HepG2 (cell line): ENCODE data around the gene BCL6. TPM values are rescaled to one million over a fixed set of nuclear protein-coding genes. Genes with fewer than 3 reads are reported as not detected.

Experiments used
- ATAC-seq: fragments of 200-7000 bp; cut with Tn5 transposase; 3 replicates; pipeline ENCODE4 v1.9.1; 2020; ENCODE audit warnings: mild to moderate bottlenecking, moderate library complexity
- BruUV-seq: library from RNA; stranded (reverse); fragments of 400-500 nt; replicated peaks from 2 replicates; lab custom pipeline; 2021; lab: Mats Ljungman, UMichigan
- CTCF ChIA-PET: fragments of 300-600 bp; formaldehyde crosslinking; extraction: SDS; loops from one replicate; lab custom pipeline; 2021; ENCODE audit warnings: low total read pairs, inconsistent platforms, low intra/inter-chr PET ratio; lab: Yijun Ruan, JAX
- POLR2A ChIA-PET: fragments of 350-600 bp; sonication (Branson Sonifier 250); formaldehyde crosslinking; loops from one replicate; lab custom pipeline; 2020; ENCODE audit warnings: antibody characterized with exemption, inconsistent platforms; lab: Yijun Ruan, JAX
- DNase-seq: peaks from one replicate; pipeline ENCODE4 v3.0.0-alpha.2; 2015; ENCODE audit warnings: low spot score
- FAIRE-seq: peaks from 3 replicates; lab custom pipeline; 2011; peaks lifted over from hg19 to GRCh38; lab: Jason Lieb, UNC
- H2AFZ ChIP-seq: one replicate; pipeline ENCODE4 v1.6.1; 2011; ENCODE audit warnings: low read length, inconsistent platforms
- H3K27ac ChIP-seq: fragments of 300-600 bp; 3 replicates; pipeline ENCODE4 v1.8.0; 2011; ENCODE audit warnings: mixed run types, mild to moderate bottlenecking, mixed read lengths, low read length, inconsistent platforms; ENCODE audit not compliant: insufficient read depth; ENCODE audit errors: extremely low read length
- H3K27me3 ChIP-seq, 2 experiments: fragments of 200-600 bp in 1 of 2; 2 replicates in 1 of 2; 3 replicates in 1 of 2; pipeline versions ENCODE4 v1.6.0 to v1.8.0; 2011; ENCODE audit warnings: low read length in 2 of 2, mild to moderate bottlenecking in 2 of 2, moderate library complexity in 2 of 2, inconsistent platforms in 1 of 2; ENCODE audit not compliant: insufficient read depth in 2 of 2, control insufficient read depth in 1 of 2
- H3K36me3 ChIP-seq, 2 experiments: fragments of 200-600 bp in 1 of 2; replicated peaks in 1 of 2; 2 replicates in 1 of 2; 3 replicates in 1 of 2; pipeline versions ENCODE4 v1.5.1 to v1.8.0; 2011; ENCODE audit warnings: low read length in 2 of 2, inconsistent platforms in 1 of 2; ENCODE audit not compliant: insufficient read depth in 2 of 2, control insufficient read depth in 1 of 2
- H3K4me1 ChIP-seq: 2 replicates; pipeline ENCODE4 v1.5.1; 2012; ENCODE audit warnings: low read length, inconsistent platforms; ENCODE audit not compliant: insufficient read depth
- H3K4me2 ChIP-seq: 2 replicates; pipeline ENCODE4 v1.6.0; 2011; ENCODE audit warnings: low read depth, low read length, inconsistent platforms
- H3K4me3 ChIP-seq, 3 experiments: fragments of 200-600 bp in 1 of 3; sonication (generic), shearing (Covaris generic) in 1 of 3; replicated peaks in 1 of 3; 2 replicates each; pipeline ENCODE4 v1.5.1; 2011 to 2016; ENCODE audit warnings: low read length in 3 of 3, inconsistent platforms in 2 of 3, low read depth in 2 of 3, mild to moderate bottlenecking in 2 of 3, control low read depth in 1 of 3, mixed read lengths in 1 of 3; ENCODE audit not compliant: insufficient read depth in 1 of 3
- H3K79me2 ChIP-seq: one replicate; pipeline ENCODE4 v1.6.1; 2011; ENCODE audit warnings: low read length, inconsistent platforms; ENCODE audit not compliant: insufficient read depth
- H3K9ac ChIP-seq: 2 replicates; pipeline ENCODE4 v1.6.0; 2011; ENCODE audit warnings: mild to moderate bottlenecking, low read depth, low read length, inconsistent platforms; ENCODE audit not compliant: insufficient read depth
- H3K9me3 ChIP-seq: 2 replicates; pipeline ENCODE4 v1.5.1; 2012; ENCODE audit warnings: mild to moderate bottlenecking, low read length
- H4K20me1 ChIP-seq: 2 replicates; pipeline ENCODE4 v1.6.0; 2011; ENCODE audit warnings: inconsistent platforms, mild to moderate bottlenecking, low read length, moderate library complexity; ENCODE audit not compliant: insufficient read depth
- PRMT3 ChIP-seq: sonication (generic); formaldehyde crosslinking; IDR thresholded peaks from 2 replicates; pipeline ENCODE4 v1.8.1; 2022; ENCODE audit warnings: low read depth, mild to moderate bottlenecking, moderate library complexity, missing genetic modification reagents, borderline replicate concordance
- ZFP82 ChIP-seq: sonication (generic); formaldehyde crosslinking; IDR thresholded peaks from 2 replicates; pipeline ENCODE4 v1.5.1; 2020; ENCODE audit warnings: mild to moderate bottlenecking, missing genetic modification reagents, borderline replicate concordance
- WGBS: methylation state at CpG from one replicate; pipeline ENCODE4 v1.1.6; 2017; ENCODE audit warnings: low lambda C conversion rate; 5-methylcytosine and 5-hydroxymethylcytosine counted together
- in situ Hi-C: cut with HindIII; loops from 2 replicates; pipeline ENCODE4 v1.10.0; 2017; ENCODE audit warnings: low pct_unique_long_range_greater_than_20kb; ENCODE audit not compliant: extremely low pct_ligation_motif_present
- intact Hi-C: fragments of 100-400 bp; cut with micrococcal nuclease; formaldehyde crosslinking; loops from one replicate; pipeline ENCODE4 v1.10.0; 2022; ENCODE audit not compliant: unreplicated experiment
- polyA plus RNA-seq, 8 experiments: library from polyadenylated mRNA; depleted of rRNA in 3 of 8; stranded (reverse) in 7 of 8; unstranded in 1 of 8; fragments of >200 nt; fragmentation: Illumina TruSeq in 4 of 8; extraction: Trizol in 4 of 8; gene quantifications; 2 replicates each; pipeline versions ENCODE4 v1.2.1 to v1.2.3, GENCODE V29; 2011 to 2016; ENCODE audit warnings: low read depth in 4 of 8, missing spikeins in 1 of 8, mixed read lengths in 1 of 8; ENCODE audit not compliant: insufficient read depth in 1 of 8
- total RNA-seq, 5 experiments: library from RNA; depleted of rRNA; stranded (reverse); fragments of >200 nt; fragmentation: Illumina TruSeq; extraction: Trizol; gene quantifications; 2 replicates each; pipeline ENCODE4 v1.2.3, GENCODE V29; 2016; ENCODE audit warnings: low read depth in 1 of 5
- TF ChIP-seq, protein P1 (sequence below): sonication (generic); formaldehyde crosslinking; IDR thresholded peaks from 2 replicates; pipeline ENCODE4 v1.4.0; 2020; ENCODE audit warnings: missing genetic modification reagents
- TF ChIP-seq, protein P2 (sequence below): sonication (generic); formaldehyde crosslinking; IDR thresholded peaks from one replicate; pipeline ENCODE4 v1.5.1; 2020; ENCODE audit warnings: mild to moderate bottlenecking, missing genetic modification reagents; ENCODE audit errors: not compliant biosample characterization
- TF ChIP-seq, protein P3 (sequence below): IDR thresholded peaks from 2 replicates; pipeline ENCODE4 v1.6.1; 2018; ENCODE audit warnings: missing genetic modification reagents

Gene BCL6
- total and polyA plus RNA-seq, 2 of the 13 experiments (the other 11 are each of a cell fraction or from before 2014, with no cell fraction given): 21.2 to 53.7 TPM

DNA sequence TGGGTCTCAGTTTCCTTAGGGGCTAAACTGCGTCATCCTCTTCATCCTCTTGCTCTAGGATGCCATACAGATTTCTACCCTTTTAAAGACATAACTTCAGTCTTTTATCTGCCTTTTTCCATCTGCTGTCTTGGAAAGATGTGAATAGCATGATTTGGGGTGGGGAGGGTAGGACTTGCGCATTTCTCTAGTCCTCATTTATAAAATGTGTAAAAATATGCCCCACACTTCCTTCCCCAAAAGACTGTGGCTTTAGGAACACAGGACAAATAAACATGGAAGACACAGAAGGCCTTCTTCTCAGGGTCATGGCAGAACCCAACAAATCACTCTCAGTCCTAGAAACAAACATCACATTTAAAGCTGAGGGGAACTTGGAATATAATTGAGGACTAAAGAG, 48.4 kb upstream of the BCL6 start:
- FAIRE-seq: no peak
- ChIA-PET CTCF (no interaction called here), POLR2A (no interaction called here)
- H3K4me2 ChIP-seq: no peak overlapping the region
- H3K9ac ChIP-seq: no peak overlapping the region
- in situ Hi-C loops (no loop called here), intact Hi-C loops (no loop called here)
- no peaks in the 10 kb centered on the region for H4K20me1 ChIP-seq
- no peaks in the 10 kb centered on the region for H3K9me3 ChIP-seq
- ATAC-seq: no peak
- no peaks in the 10 kb centered on the region for H3K4me1 ChIP-seq
- DNase-seq: no peak
- peaks cover 2 to 14% of the 10 kb centered on the region in 2 experiments; a peak in 3 of 5 replicates for H3K27me3 ChIP-seq
- WGBS: 93% methylated on average over 2 of the region's 2 CpGs
- no peak overlapping the region for H2AFZ ChIP-seq
- H3K4me3 ChIP-seq: no peak overlapping the region
- H3K27ac ChIP-seq: no peak overlapping the region
- no peaks in the 10 kb centered on the region for H3K79me2 ChIP-seq
- no peaks in the 10 kb centered on the region for H3K36me3 ChIP-seq
- no TSS peak for BruUV-seq
- TF ChIP-seq, protein P1, sequence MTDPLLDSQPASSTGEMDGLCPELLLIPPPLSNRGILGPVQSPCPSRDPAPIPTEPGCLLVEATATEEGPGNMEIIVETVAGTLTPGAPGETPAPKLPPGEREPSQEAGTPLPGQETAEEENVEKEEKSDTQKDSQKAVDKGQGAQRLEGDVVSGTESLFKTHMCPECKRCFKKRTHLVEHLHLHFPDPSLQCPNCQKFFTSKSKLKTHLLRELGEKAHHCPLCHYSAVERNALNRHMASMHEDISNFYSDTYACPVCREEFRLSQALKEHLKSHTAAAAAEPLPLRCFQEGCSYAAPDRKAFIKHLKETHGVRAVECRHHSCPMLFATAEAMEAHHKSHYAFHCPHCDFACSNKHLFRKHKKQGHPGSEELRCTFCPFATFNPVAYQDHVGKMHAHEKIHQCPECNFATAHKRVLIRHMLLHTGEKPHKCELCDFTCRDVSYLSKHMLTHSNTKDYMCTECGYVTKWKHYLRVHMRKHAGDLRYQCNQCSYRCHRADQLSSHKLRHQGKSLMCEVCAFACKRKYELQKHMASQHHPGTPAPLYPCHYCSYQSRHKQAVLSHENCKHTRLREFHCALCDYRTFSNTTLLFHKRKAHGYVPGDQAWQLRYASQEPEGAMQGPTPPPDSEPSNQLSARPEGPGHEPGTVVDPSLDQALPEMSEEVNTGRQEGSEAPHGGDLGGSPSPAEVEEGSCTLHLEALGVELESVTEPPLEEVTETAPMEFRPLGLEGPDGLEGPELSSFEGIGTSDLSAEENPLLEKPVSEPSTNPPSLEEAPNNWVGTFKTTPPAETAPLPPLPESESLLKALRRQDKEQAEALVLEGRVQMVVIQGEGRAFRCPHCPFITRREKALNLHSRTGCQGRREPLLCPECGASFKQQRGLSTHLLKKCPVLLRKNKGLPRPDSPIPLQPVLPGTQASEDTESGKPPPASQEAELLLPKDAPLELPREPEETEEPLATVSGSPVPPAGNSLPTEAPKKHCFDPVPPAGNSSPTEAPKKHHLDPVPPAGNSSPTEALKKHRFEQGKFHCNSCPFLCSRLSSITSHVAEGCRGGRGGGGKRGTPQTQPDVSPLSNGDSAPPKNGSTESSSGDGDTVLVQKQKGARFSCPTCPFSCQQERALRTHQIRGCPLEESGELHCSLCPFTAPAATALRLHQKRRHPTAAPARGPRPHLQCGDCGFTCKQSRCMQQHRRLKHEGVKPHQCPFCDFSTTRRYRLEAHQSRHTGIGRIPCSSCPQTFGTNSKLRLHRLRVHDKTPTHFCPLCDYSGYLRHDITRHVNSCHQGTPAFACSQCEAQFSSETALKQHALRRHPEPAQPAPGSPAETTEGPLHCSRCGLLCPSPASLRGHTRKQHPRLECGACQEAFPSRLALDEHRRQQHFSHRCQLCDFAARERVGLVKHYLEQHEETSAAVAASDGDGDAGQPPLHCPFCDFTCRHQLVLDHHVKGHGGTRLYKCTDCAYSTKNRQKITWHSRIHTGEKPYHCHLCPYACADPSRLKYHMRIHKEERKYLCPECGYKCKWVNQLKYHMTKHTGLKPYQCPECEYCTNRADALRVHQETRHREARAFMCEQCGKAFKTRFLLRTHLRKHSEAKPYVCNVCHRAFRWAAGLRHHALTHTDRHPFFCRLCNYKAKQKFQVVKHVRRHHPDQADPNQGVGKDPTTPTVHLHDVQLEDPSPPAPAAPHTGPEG (CRISPR knock-in tag): no peak
- TF ChIP-seq, protein P2, sequence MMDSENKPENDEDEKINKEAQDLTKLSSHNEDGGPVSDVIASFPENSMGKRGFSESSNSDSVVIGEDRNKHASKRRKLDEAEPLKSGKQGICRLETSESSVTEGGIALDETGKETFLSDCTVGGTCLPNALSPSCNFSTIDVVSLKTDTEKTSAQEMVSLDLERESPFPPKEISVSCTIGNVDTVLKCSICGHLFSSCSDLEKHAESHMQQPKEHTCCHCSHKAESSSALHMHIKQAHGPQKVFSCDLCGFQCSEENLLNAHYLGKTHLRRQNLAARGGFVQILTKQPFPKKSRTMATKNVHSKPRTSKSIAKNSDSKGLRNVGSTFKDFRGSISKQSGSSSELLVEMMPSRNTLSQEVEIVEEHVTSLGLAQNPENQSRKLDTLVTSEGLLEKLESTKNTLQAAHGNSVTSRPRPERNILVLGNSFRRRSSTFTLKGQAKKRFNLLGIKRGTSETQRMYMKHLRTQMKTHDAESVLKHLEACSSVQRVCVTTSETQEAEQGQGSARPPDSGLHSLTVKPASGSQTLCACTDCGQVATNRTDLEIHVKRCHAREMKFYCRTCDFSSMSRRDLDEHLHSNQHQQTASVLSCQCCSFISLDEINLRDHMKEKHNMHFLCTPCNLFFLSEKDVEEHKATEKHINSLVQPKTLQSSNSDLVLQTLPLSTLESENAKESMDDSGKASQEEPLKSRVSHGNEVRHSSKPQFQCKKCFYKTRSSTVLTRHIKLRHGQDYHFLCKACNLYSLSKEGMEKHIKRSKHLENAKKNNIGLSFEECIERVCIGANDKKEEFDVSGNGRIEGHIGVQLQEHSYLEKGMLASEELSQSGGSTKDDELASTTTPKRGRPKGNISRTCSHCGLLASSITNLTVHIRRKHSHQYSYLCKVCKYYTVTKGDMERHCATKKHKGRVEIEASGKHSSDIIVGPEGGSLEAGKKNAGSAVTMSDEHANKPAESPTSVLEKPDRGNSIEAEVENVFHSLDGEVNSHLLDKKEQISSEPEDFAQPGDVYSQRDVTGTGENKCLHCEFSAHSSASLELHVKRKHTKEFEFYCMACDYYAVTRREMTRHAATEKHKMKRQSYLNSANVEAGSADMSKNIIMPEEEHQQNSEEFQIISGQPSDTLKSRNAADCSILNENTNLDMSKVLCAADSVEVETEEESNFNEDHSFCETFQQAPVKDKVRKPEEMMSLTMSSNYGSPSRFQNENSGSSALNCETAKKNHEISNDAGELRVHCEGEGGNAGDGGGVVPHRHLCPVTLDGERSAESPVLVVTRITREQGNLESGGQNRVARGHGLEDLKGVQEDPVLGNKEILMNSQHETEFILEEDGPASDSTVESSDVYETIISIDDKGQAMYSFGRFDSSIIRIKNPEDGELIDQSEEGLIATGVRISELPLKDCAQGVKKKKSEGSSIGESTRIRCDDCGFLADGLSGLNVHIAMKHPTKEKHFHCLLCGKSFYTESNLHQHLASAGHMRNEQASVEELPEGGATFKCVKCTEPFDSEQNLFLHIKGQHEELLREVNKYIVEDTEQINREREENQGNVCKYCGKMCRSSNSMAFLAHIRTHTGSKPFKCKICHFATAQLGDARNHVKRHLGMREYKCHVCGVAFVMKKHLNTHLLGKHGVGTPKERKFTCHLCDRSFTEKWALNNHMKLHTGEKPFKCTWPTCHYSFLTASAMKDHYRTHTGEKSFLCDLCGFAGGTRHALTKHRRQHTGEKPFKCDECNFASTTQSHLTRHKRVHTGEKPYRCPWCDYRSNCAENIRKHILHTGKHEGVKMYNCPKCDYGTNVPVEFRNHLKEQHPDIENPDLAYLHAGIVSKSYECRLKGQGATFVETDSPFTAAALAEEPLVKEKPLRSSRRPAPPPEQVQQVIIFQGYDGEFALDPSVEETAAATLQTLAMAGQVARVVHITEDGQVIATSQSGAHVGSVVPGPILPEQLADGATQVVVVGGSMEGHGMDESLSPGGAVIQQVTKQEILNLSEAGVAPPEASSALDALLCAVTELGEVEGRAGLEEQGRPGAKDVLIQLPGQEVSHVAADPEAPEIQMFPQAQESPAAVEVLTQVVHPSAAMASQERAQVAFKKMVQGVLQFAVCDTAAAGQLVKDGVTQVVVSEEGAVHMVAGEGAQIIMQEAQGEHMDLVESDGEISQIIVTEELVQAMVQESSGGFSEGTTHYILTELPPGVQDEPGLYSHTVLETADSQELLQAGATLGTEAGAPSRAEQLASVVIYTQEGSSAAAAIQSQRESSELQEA (CRISPR knock-in tag): no peak
- no peak for TF ChIP-seq PRMT3 (CRISPR knock-in tag)
- TF ChIP-seq, protein P3, sequence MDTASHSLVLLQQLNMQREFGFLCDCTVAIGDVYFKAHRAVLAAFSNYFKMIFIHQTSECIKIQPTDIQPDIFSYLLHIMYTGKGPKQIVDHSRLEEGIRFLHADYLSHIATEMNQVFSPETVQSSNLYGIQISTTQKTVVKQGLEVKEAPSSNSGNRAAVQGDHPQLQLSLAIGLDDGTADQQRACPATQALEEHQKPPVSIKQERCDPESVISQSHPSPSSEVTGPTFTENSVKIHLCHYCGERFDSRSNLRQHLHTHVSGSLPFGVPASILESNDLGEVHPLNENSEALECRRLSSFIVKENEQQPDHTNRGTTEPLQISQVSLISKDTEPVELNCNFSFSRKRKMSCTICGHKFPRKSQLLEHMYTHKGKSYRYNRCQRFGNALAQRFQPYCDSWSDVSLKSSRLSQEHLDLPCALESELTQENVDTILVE (CRISPR knock-in tag): no peak
- TF ChIP-seq ZFP82: no peak
